Measurements from ENCODE around the gene TPM4.

Gene TPM4

GRCh38 chr19:16041299-16041990, 34.9 kb upstream of the TPM4 start:
- Histone ChIP-seq H3K4me1 (ENCODE audit: control insufficient read depth, low read length) (peaks cover 18% of the 10 kb centered on the region), H3K9me2 (replicated peaks; ENCODE audit: control insufficient read depth, low read length) (no peaks in the 10 kb centered on the region), H3K27me3 (ENCODE audit: control insufficient read depth, low read length) (peaks cover 2% of the 10 kb centered on the region; the same call in 1 of the 2 replicates), H3F3A (ENCODE audit: control insufficient read depth, insufficient read depth) (no peaks in the 10 kb centered on the region), H3K79me2 (ENCODE audit: control insufficient read depth, low read length) (no peaks in the 10 kb centered on the region), H3K4me2 (ENCODE audit: low read length) (peak overlapping the region; percentile 57), H3K36me3 (ENCODE audit: control insufficient read depth, low read length) (no peaks in the 10 kb centered on the region), H3K9me3 (ENCODE audit: control insufficient read depth, insufficient read depth, low read length) (no peaks in the 10 kb centered on the region), H3K27ac (ENCODE audit: low read depth, low read length) (no peak overlapping the region), H4K20me1 (ENCODE audit: control insufficient read depth, insufficient read depth, low read depth, low read length) (no peaks in the 10 kb centered on the region), H3K4me3 (ENCODE audit: low read length) (peak overlapping the region; percentile 43)
- TF ChIP-seq EZH2phosphoT487 (IDR thresholded peaks at IDR 0.05; ENCODE audit: borderline replicate concordance, low read length) = no peak
- TF ChIP-seq, protein P1, sequence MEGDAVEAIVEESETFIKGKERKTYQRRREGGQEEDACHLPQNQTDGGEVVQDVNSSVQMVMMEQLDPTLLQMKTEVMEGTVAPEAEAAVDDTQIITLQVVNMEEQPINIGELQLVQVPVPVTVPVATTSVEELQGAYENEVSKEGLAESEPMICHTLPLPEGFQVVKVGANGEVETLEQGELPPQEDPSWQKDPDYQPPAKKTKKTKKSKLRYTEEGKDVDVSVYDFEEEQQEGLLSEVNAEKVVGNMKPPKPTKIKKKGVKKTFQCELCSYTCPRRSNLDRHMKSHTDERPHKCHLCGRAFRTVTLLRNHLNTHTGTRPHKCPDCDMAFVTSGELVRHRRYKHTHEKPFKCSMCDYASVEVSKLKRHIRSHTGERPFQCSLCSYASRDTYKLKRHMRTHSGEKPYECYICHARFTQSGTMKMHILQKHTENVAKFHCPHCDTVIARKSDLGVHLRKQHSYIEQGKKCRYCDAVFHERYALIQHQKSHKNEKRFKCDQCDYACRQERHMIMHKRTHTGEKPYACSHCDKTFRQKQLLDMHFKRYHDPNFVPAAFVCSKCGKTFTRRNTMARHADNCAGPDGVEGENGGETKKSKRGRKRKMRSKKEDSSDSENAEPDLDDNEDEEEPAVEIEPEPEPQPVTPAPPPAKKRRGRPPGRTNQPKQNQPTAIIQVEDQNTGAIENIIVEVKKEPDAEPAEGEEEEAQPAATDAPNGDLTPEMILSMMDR (IDR thresholded peaks at IDR 0.05; ENCODE audit: low read depth, low read length, poor library complexity, severe bottlenecking) = peak; percentile 96

DNA sequence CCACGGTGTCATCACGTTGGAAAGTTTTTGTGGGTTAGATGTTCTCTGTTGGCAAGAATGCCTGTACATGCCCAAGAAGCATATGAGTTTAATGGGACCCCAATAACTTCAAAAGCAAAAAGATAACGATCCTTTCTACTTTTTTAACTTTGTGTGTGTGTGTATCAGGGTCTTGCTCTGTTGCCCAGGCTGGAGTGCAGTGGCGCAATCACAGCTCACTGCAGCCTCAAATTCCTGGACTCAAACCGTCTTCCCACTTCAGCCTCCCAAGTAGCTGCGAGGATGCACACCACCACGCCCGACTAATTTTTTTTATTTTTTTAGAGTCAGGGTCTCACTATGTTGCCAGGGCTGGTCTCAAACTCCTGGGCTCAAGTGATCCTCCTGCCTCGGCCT, 34.3 kb upstream of the TPM4 start:
- peaks cover 2% of the 10 kb centered on the region; the same call in 1 of the 2 replicates for H3K27me3 ChIP-seq (ENCODE audit: control insufficient read depth, low read length)
- no peaks in the 10 kb centered on the region for H4K20me1 ChIP-seq (ENCODE audit: control insufficient read depth, insufficient read depth, low read depth, low read length)
- TF ChIP-seq EZH2phosphoT487 (IDR thresholded peaks at IDR 0.05; ENCODE audit: borderline replicate concordance, low read length) = no peak
- TF ChIP-seq, protein P1 (IDR thresholded peaks at IDR 0.05; ENCODE audit: low read depth, low read length, poor library complexity, severe bottlenecking) = no peak
- H3K9me3 ChIP-seq (ENCODE audit: control insufficient read depth, insufficient read depth, low read length) = no peaks in the 10 kb centered on the region
- peak overlapping the region; percentile 57 for H3K4me2 ChIP-seq (ENCODE audit: low read length)
- no peaks in the 10 kb centered on the region for H3K36me3 ChIP-seq (ENCODE audit: control insufficient read depth, low read length)
- H3K9me2 ChIP-seq (replicated peaks; ENCODE audit: control insufficient read depth, low read length) = no peaks in the 10 kb centered on the region
- H3K4me3 ChIP-seq (ENCODE audit: low read length) = peak overlapping the region; percentile 43
- H3K79me2 ChIP-seq (ENCODE audit: control insufficient read depth, low read length) = no peaks in the 10 kb centered on the region
- H3F3A ChIP-seq (ENCODE audit: control insufficient read depth, insufficient read depth) = no peaks in the 10 kb centered on the region
- no peak overlapping the region for H3K27ac ChIP-seq (ENCODE audit: low read depth, low read length)
- peaks cover 18% of the 10 kb centered on the region for H3K4me1 ChIP-seq (ENCODE audit: control insufficient read depth, low read length)

- H3K79me2 ChIP-seq (ENCODE audit: control insufficient read depth, low read length) = no peaks in the 10 kb centered on the region
- H3K4me3 ChIP-seq (ENCODE audit: low read length) = no peak overlapping the region
- H4K20me1 ChIP-seq (ENCODE audit: control insufficient read depth, insufficient read depth, low read depth, low read length) = no peaks in the 10 kb centered on the region
- no peak for TF ChIP-seq EZH2phosphoT487 (IDR thresholded peaks at IDR 0.05; ENCODE audit: borderline replicate concordance, low read length)
- no peaks in the 10 kb centered on the region for H3K9me3 ChIP-seq (ENCODE audit: control insufficient read depth, insufficient read depth, low read length)
- no peaks in the 10 kb centered on the region for H3F3A ChIP-seq (ENCODE audit: control insufficient read depth, insufficient read depth)
- H3K4me1 ChIP-seq (ENCODE audit: control insufficient read depth, low read length) = peaks cover 18% of the 10 kb centered on the region
- H3K36me3 ChIP-seq (ENCODE audit: control insufficient read depth, low read length) = no peaks in the 10 kb centered on the region
- H3K27ac ChIP-seq (ENCODE audit: low read depth, low read length) = no peak overlapping the region
- H3K9me2 ChIP-seq (replicated peaks; ENCODE audit: control insufficient read depth, low read length) = no peaks in the 10 kb centered on the region
- H3K4me2 ChIP-seq (ENCODE audit: low read length) = no peak overlapping the region
- peaks cover 2% of the 10 kb centered on the region; the same call in 1 of the 2 replicates for H3K27me3 ChIP-seq (ENCODE audit: control insufficient read depth, low read length)
These were observed 33.7 kb upstream of the TPM4 start for GRCh38 chr19:16042533-16043085.

DNA sequence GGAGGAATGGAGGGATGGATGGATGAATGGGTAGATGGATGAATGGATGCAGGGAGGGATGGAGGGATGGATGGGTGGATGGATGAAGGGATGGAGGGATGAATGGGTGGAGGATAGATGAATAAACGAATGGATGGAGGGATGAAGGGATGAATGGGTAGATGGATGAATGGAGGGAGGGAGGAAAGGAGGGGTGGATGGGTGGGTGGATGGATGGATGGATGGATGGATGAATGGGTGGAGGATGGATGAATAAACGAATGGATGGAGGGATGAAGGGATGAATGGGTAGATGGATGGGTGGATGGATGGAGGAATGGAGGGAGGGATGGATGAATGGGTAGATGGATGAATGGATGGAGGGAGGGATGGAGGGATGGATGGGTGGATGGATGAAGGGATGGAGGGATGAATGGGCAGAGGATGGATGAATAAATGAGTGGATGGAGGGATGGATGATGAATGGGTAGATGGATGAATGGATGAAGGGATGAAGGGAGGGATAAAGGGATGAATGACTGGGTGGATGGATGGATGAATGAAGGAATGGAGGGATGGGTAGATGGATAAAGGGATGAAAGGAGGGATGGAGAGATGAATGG, 33.0 kb upstream of the TPM4 start:
- no peaks in the 10 kb centered on the region for H3K9me2 ChIP-seq (replicated peaks; ENCODE audit: control insufficient read depth, low read length)
- H3K4me2 ChIP-seq (ENCODE audit: low read length) = no peak overlapping the region
- no peaks in the 10 kb centered on the region for H3K36me3 ChIP-seq (ENCODE audit: control insufficient read depth, low read length)
- H3K9me3 ChIP-seq (ENCODE audit: control insufficient read depth, insufficient read depth, low read length) = no peaks in the 10 kb centered on the region
- no peaks in the 10 kb centered on the region for H3F3A ChIP-seq (ENCODE audit: control insufficient read depth, insufficient read depth)
- no peak for TF ChIP-seq EZH2phosphoT487 (IDR thresholded peaks at IDR 0.05; ENCODE audit: borderline replicate concordance, low read length)
- TF ChIP-seq, protein P1 (IDR thresholded peaks at IDR 0.05; ENCODE audit: low read depth, low read length, poor library complexity, severe bottlenecking) = no peak
- no peak overlapping the region for H3K27ac ChIP-seq (ENCODE audit: low read depth, low read length)
- H3K27me3 ChIP-seq (ENCODE audit: control insufficient read depth, low read length) = peaks cover 2% of the 10 kb centered on the region; the same call in 1 of the 2 replicates
- H3K79me2 ChIP-seq (ENCODE audit: control insufficient read depth, low read length) = no peaks in the 10 kb centered on the region
- H3K4me1 ChIP-seq (ENCODE audit: control insufficient read depth, low read length) = peaks cover 18% of the 10 kb centered on the region
- H4K20me1 ChIP-seq (ENCODE audit: control insufficient read depth, insufficient read depth, low read depth, low read length) = no peaks in the 10 kb centered on the region
- no peak overlapping the region for H3K4me3 ChIP-seq (ENCODE audit: low read length)
